Hematopoietic multipotent progenitor cell treated with erythropoietin and hydrocortisone succinate and interleukin-3 and kit ligand, for 6 days (in vitro differentiated cells): ENCODE measurements around the gene CCSER1.
"Not testable (repeated sequence)": the region's sequence is repeated elsewhere in the genome, so short reads cannot be mapped to it uniquely, and the experiment has no call there.

Experiments
- DNase-seq: peaks from one replicate; pipeline ENCODE4 v3.0.0-alpha.2; 2015

The CCSER1 gene

GRCh38 chr4:91092398-91092980, 965.3 kb downstream of the CCSER1 start:
- no peak for DNase-seq

- not testable (repeated sequence) for DNase-seq
Measured at GRCh38 chr4:91094220-91094619, 967.0 kb downstream of the CCSER1 start.

GRCh38 chr4:91099666-91100065, 972.5 kb downstream of the CCSER1 start:
- DNase-seq, result no peak

GRCh38 chr4:91108751-91109150, 981.6 kb downstream of the CCSER1 start:
- DNase-seq, result no peak

- DNase-seq, result no peak
Measured at GRCh38 chr4:91111556-91111955, 984.4 kb downstream of the CCSER1 start.

- peak; percentile 43 for DNase-seq
Measured at GRCh38 chr4:91113130-91113706, 986.0 kb downstream of the CCSER1 start.

- no peak for DNase-seq
Measured at GRCh38 chr4:91114386-91114785, 987.2 kb downstream of the CCSER1 start.

- DNase-seq, result peak; percentile 46
Measured at GRCh38 chr4:91116861-91117260, 989.7 kb downstream of the CCSER1 start.

GRCh38 chr4:91118597-91118996, 991.4 kb downstream of the CCSER1 start:
- no peak for DNase-seq

- no peak for DNase-seq
Measured at GRCh38 chr4:91123742-91124141, 996.5 kb downstream of the CCSER1 start.

- DNase-seq, result no peak
Measured at GRCh38 chr4:91127192-91127591, 1000.0 kb downstream of the CCSER1 start.

GRCh38 chr4:91127831-91128230, 1000.6 kb downstream of the CCSER1 start:
- DNase-seq, result no peak

- DNase-seq, result no peak
Measured at GRCh38 chr4:91128519-91128918, 1001.3 kb downstream of the CCSER1 start.

GRCh38 chr4:91147067-91147466, 1019.9 kb downstream of the CCSER1 start:
- no peak for DNase-seq

GRCh38 chr4:91154041-91154440, 1026.8 kb downstream of the CCSER1 start:
- DNase-seq, result not testable (repeated sequence)

- DNase-seq, result not testable (repeated sequence)
Measured at GRCh38 chr4:91167864-91168653, 1040.9 kb downstream of the CCSER1 start.

- DNase-seq, result no peak
Measured at GRCh38 chr4:91170768-91171167, 1043.6 kb downstream of the CCSER1 start.

GRCh38 chr4:91171217-91171616, 1044.0 kb downstream of the CCSER1 start:
- DNase-seq, result no peak

GRCh38 chr4:91185061-91185460, 1057.9 kb downstream of the CCSER1 start:
- not testable (repeated sequence) for DNase-seq

GRCh38 chr4:91198951-91199350, 1071.8 kb downstream of the CCSER1 start:
- DNase-seq, result no peak

GRCh38 chr4:91207535-91207934, 1080.3 kb downstream of the CCSER1 start:
- DNase-seq, result no peak

- DNase-seq, result no peak
Measured at GRCh38 chr4:91212211-91212610, 1085.0 kb downstream of the CCSER1 start.

- DNase-seq, result not testable (repeated sequence)
Measured at GRCh38 chr4:91217831-91218403, 1090.7 kb downstream of the CCSER1 start.

- DNase-seq, result no peak
Measured at GRCh38 chr4:91220315-91220714, 1093.1 kb downstream of the CCSER1 start.
